ENCODE measurements around the gene CFAP251.

- no peak for TF ChIP-seq POLR2A (IDR thresholded peaks at IDR 0.05)
- TF ChIP-seq CTCF (IDR thresholded peaks at IDR 0.05 in 4 of 5, conservative IDR thresholded peaks at IDR 0.05 in 1 of 5): no peak
Observed at GRCh38 chr12:122021193-122021821, 102.9 kb downstream of the CFAP251 start.

All from gastrocnemius medialis (tissue), 4 donors.